Activated T-cell treated with anti-CD3 and anti-CD28 coated beads, Interleukin-2, amount 50 U/mL, for 48 hours (primary cell): ENCODE measurements around the gene TEAD1.

Source experiments
- DNase-seq, 2 experiments: peaks; one replicate each; pipeline ENCODE4 v3.0.0-alpha.2; 2020

TEAD1 gene

GRCh38 chr11:12818333-12819015 is 144.3 kb downstream of the TEAD1 start:
- no peak for DNase-seq

GRCh38 chr11:12822392-12823022 is 148.3 kb downstream of the TEAD1 start:
- DNase-seq = no peak

- no peak for DNase-seq
Measured at GRCh38 chr11:12824281-12825041, 150.2 kb downstream of the TEAD1 start.

GRCh38 chr11:12826441-12826840 is 152.2 kb downstream of the TEAD1 start:
- DNase-seq = no peak

GRCh38 chr11:12827369-12827768 is 153.1 kb downstream of the TEAD1 start:
- no peak for DNase-seq

- no peak for DNase-seq
Measured at GRCh38 chr11:12827929-12828812, 153.9 kb downstream of the TEAD1 start.

- no peak for DNase-seq
Measured at GRCh38 chr11:12829131-12829530, 154.9 kb downstream of the TEAD1 start.

GRCh38 chr11:12829540-12830314 is 155.5 kb downstream of the TEAD1 start:
- DNase-seq = no peak

- no peak for DNase-seq
Measured at GRCh38 chr11:12831471-12832202, 157.4 kb downstream of the TEAD1 start.

GRCh38 chr11:12832480-12833224 is 158.4 kb downstream of the TEAD1 start:
- no peak for DNase-seq

GRCh38 chr11:12834166-12834565 is 159.9 kb downstream of the TEAD1 start:
- DNase-seq = no peak

- no peak for DNase-seq
Measured at GRCh38 chr11:12834630-12835029, 160.4 kb downstream of the TEAD1 start.

GRCh38 chr11:12835286-12835685 is 161.1 kb downstream of the TEAD1 start:
- no peak for DNase-seq

- no peak for DNase-seq
Measured at GRCh38 chr11:12838463-12839123, 164.4 kb downstream of the TEAD1 start.

- no peak for DNase-seq
Measured at GRCh38 chr11:12840871-12841660, 166.8 kb downstream of the TEAD1 start.

- no peak for DNase-seq
Measured at GRCh38 chr11:12841946-12842630, 167.9 kb downstream of the TEAD1 start.

- DNase-seq = no peak
Measured at GRCh38 chr11:12842933-12843636, 168.9 kb downstream of the TEAD1 start.

- DNase-seq = no peak
Measured at GRCh38 chr11:12845163-12845562, 170.9 kb downstream of the TEAD1 start.
